OCI-LY3 (cell line): Measurements from ENCODE around the gene NHLRC4.

ENCODE experiments used
- CTCF ChIP-seq: fragments of 200-600, 300-600 bp; sonication (generic); IDR thresholded peaks from 2 replicates; pipeline ENCODE4 v1.5.1; 2014; ENCODE audit warnings: antibody characterized with exemption, low read length, low read depth
- EZH2phosphoT487 ChIP-seq: fragments of 200-600 bp; shearing (Covaris generic); IDR thresholded peaks from 2 replicates; pipeline ENCODE4 v1.6.1; 2018; ENCODE audit warnings: antibody characterized with exemption, mixed run types, low read depth

- TF ChIP-seq CTCF (no peak), EZH2phosphoT487 (no peak)
Observed at GRCh38 chr16:537415-538335, 29.1 kb upstream of the NHLRC4 start.
